ENCODE results near the gene CLCN2. TPM values are rescaled to one million over a fixed set of nuclear protein-coding genes. Genes with fewer than 3 reads are reported as not detected.
A peak's percentile ranks its signal among the peaks of the same experiment; 100 is the strongest.

Gene CLCN2
- polyA plus RNA-seq, 1 donor from 2014 or later = 13.4 TPM

GRCh38 chr3:184381261-184382224 lies 20.1 kb upstream of the CLCN2 start:
- peak overlapping the region; percentile 65 for H3K4me3 ChIP-seq (ENCODE audit: low read length)
- H3K36me3 ChIP-seq (ENCODE audit: insufficient read depth, low read length) = no peaks in the 10 kb centered on the region
- H4K20me1 ChIP-seq (ENCODE audit: insufficient read depth) = no peaks in the 10 kb centered on the region
- TF ChIP-seq MXI1 (conservative IDR thresholded peaks at IDR 0.05; ENCODE audit: poor library complexity, severe bottlenecking) (no peak), REST (IDR thresholded peaks at IDR 0.05; ENCODE audit: borderline replicate concordance) (no peak), EZH2 (IDR thresholded peaks at IDR 0.05; ENCODE audit: borderline replicate concordance, insufficient read depth, low read length, poor library complexity, severe bottlenecking) (no peak), EP300 (conservative IDR thresholded peaks at IDR 0.05; ENCODE audit: poor library complexity, severe bottlenecking) (no peak), TAF1 (IDR thresholded peaks at IDR 0.05; ENCODE audit: low read depth) (no peak), CTCF (IDR thresholded peaks at IDR 0.05; ENCODE audit: poor library complexity, severe bottlenecking) (no peak), SMC3 (conservative IDR thresholded peaks at IDR 0.05; ENCODE audit: poor library complexity) (no peak), POLR2AphosphoS5 (IDR thresholded peaks at IDR 0.05) (no peak)
- no peak overlapping the region for H3K27ac ChIP-seq (ENCODE audit: low read length)
- no peaks in the 10 kb centered on the region for H3K9me3 ChIP-seq (ENCODE audit: low read length)
- no peaks in the 10 kb centered on the region for H3K9me2 ChIP-seq (ENCODE audit: insufficient read depth, low read length)
- H3K79me2 ChIP-seq (replicated peaks; ENCODE audit: insufficient read depth, low read length) = no peaks in the 10 kb centered on the region
- no peaks in the 10 kb centered on the region for H3F3A ChIP-seq (ENCODE audit: insufficient read depth, low read length, poor library complexity, severe bottlenecking)
- H3K4me2 ChIP-seq (ENCODE audit: low read length) = no peak overlapping the region
- no peak overlapping the region for H3K9ac ChIP-seq (ENCODE audit: low read length)
- peaks cover 39% of the 10 kb centered on the region for H3K27me3 ChIP-seq (ENCODE audit: insufficient read depth, low read depth, low read length)
- H2AFZ ChIP-seq (ENCODE audit: low read depth, low read length) = no peak overlapping the region

GRCh38 chr3:184380627-184381260 lies 19.3 kb upstream of the CLCN2 start:
- no peak for TF ChIP-seq SMC3 (conservative IDR thresholded peaks at IDR 0.05; ENCODE audit: poor library complexity)
- no peak for TF ChIP-seq POLR2AphosphoS5 (IDR thresholded peaks at IDR 0.05)
- no peak for TF ChIP-seq EZH2 (IDR thresholded peaks at IDR 0.05; ENCODE audit: borderline replicate concordance, insufficient read depth, low read length, poor library complexity, severe bottlenecking)
- no peak for TF ChIP-seq TAF1 (IDR thresholded peaks at IDR 0.05; ENCODE audit: low read depth)
- no peak for TF ChIP-seq RAD21 (conservative IDR thresholded peaks at IDR 0.05)
- TF ChIP-seq REST (IDR thresholded peaks at IDR 0.05; ENCODE audit: borderline replicate concordance) = no peak
- TF ChIP-seq CTCF (IDR thresholded peaks at IDR 0.05; ENCODE audit: poor library complexity, severe bottlenecking) = no peak
- no peak for TF ChIP-seq EP300 (conservative IDR thresholded peaks at IDR 0.05; ENCODE audit: poor library complexity, severe bottlenecking)
- TF ChIP-seq MXI1 (conservative IDR thresholded peaks at IDR 0.05; ENCODE audit: poor library complexity, severe bottlenecking) = no peak
- Histone ChIP-seq H3K27me3 (ENCODE audit: insufficient read depth, low read depth, low read length) (peaks cover 39% of the 10 kb centered on the region), H3K9me2 (ENCODE audit: insufficient read depth, low read length) (no peaks in the 10 kb centered on the region), H3K27ac (ENCODE audit: low read length) (no peak overlapping the region), H4K20me1 (ENCODE audit: insufficient read depth) (no peaks in the 10 kb centered on the region), H3K36me3 (ENCODE audit: insufficient read depth, low read length) (no peaks in the 10 kb centered on the region), H3F3A (ENCODE audit: insufficient read depth, low read length, poor library complexity, severe bottlenecking) (no peaks in the 10 kb centered on the region), H3K9me3 (ENCODE audit: low read length) (no peaks in the 10 kb centered on the region), H2AFZ (ENCODE audit: low read depth, low read length) (no peak overlapping the region), H3K9ac (ENCODE audit: low read length) (peak overlapping the region; percentile 49), H3K79me2 (replicated peaks; ENCODE audit: insufficient read depth, low read length) (no peaks in the 10 kb centered on the region), H3K4me3 (ENCODE audit: low read length) (peak overlapping the region; percentile 65), H3K4me2 (ENCODE audit: low read length) (no peak overlapping the region)
